ENCODE data around the gene FAM13C.

- TF ChIP-seq EZH2 (IDR thresholded peaks at IDR 0.05; ENCODE audit: borderline replicate concordance, insufficient read depth, low read length, poor library complexity, severe bottlenecking) (no peak), TAF1 (IDR thresholded peaks at IDR 0.05; ENCODE audit: low read depth) (no peak), RAD21 (conservative IDR thresholded peaks at IDR 0.05) (no peak), EP300 (conservative IDR thresholded peaks at IDR 0.05; ENCODE audit: poor library complexity, severe bottlenecking) (no peak), CTCF (IDR thresholded peaks at IDR 0.05; ENCODE audit: poor library complexity, severe bottlenecking) (no peak)
Measured at GRCh38 chr10:59395984-59396383, 33.6 kb upstream of the FAM13C start.

All from neural cell (in vitro differentiated cells).